WTC11 (cell line): Measurements from ENCODE around the gene STT3B. TPM values are rescaled to one million over a fixed set of nuclear protein-coding genes. Genes with fewer than 3 reads are reported as not detected.

ENCODE experiments used
- ATAC-seq: fragments of 200-7000 bp; cut with Tn5 transposase; 2 replicates; pipeline ENCODE4 v1.10.0; 2021; ENCODE audit warnings: mild to moderate bottlenecking, moderate library complexity
- CTCF ChIA-PET: fragments of 300-600 bp; sonication (Branson Sonifier 250); formaldehyde crosslinking; loops from one replicate; lab custom pipeline; 2021; ENCODE audit warnings: antibody characterized with exemption; lab: Charles Lee
- POLR2A ChIA-PET: fragments of 350-600 bp; sonication (Branson Sonifier 250); formaldehyde crosslinking; loops from one replicate; lab custom pipeline; 2021; ENCODE audit warnings: antibody characterized with exemption; lab: Charles Lee
- DNase-seq: peaks from one replicate; pipeline ENCODE4 v3.0.0; 2021; ENCODE audit warnings: low spot score
- H3K27ac Mint-ChIP-seq: 2 replicates; pipeline ENCODE4 v1.8.0; 2021; ENCODE audit warnings: mixed read lengths
- H3K27me3 Mint-ChIP-seq: 2 replicates; pipeline ENCODE4 v1.8.0; 2021; ENCODE audit warnings: low read depth, mild to moderate bottlenecking, moderate library complexity, mixed read lengths
- H3K36me3 Mint-ChIP-seq: 2 replicates; pipeline ENCODE4 v1.8.0; 2021; ENCODE audit warnings: mixed read lengths
- H3K4me1 Mint-ChIP-seq: 2 replicates; pipeline ENCODE4 v1.8.0; 2022; ENCODE audit warnings: mixed read lengths
- H3K4me3 Mint-ChIP-seq: 2 replicates; pipeline ENCODE4 v1.8.0; 2021; ENCODE audit warnings: mild to moderate bottlenecking, moderate library complexity, mixed read lengths
- H3K9me3 Mint-ChIP-seq: 2 replicates; pipeline ENCODE4 v1.8.0; 2021; ENCODE audit warnings: mixed read lengths
- ATF1 ChIP-seq: sonication (generic); formaldehyde crosslinking; IDR thresholded peaks from 2 replicates; pipeline ENCODE4 v1.8.1; 2023; ENCODE audit warnings: mild to moderate bottlenecking, moderate library complexity, missing genetic modification reagents
- FOXJ3 ChIP-seq: sonication (generic); formaldehyde crosslinking; IDR thresholded peaks from 2 replicates; pipeline ENCODE4 v1.9.0; 2021; ENCODE audit warnings: missing genetic modification reagents, mild to moderate bottlenecking, borderline replicate concordance
- FOXK1 ChIP-seq: sonication (generic); formaldehyde crosslinking; IDR thresholded peaks from 2 replicates; pipeline ENCODE4 v1.8.0; 2022; ENCODE audit warnings: mild to moderate bottlenecking, moderate library complexity, missing genetic modification reagents
- GRHL2 ChIP-seq: fragments of 250-450 bp; sonication (Bioruptor Pico); IDR thresholded peaks from 2 replicates; pipeline ENCODE4 v1.8.0; 2022; ENCODE audit warnings: mild to moderate bottlenecking, moderate library complexity; ENCODE audit not compliant: insufficient replicate concordance, severe bottlenecking
- RORB ChIP-seq: fragments of 250-450 bp; sonication (Bioruptor Pico); IDR thresholded peaks from 2 replicates; pipeline ENCODE4 v1.9.0; 2021; ENCODE audit warnings: mild to moderate bottlenecking
- SOX15 ChIP-seq: fragments of 250-450 bp; sonication (Bioruptor Pico); IDR thresholded peaks from 2 replicates; pipeline ENCODE4 v1.9.0; 2021; ENCODE audit warnings: mild to moderate bottlenecking
- TCF7 ChIP-seq: sonication (generic); formaldehyde crosslinking; IDR thresholded peaks from 2 replicates; pipeline ENCODE4 v1.8.0; 2022; ENCODE audit warnings: mild to moderate bottlenecking, low read depth, missing genetic modification reagents, moderate library complexity
- ZNF219 ChIP-seq: sonication (generic); formaldehyde crosslinking; IDR thresholded peaks from 2 replicates; pipeline ENCODE4 v1.8.0; 2023; ENCODE audit warnings: missing genetic modification reagents, mild to moderate bottlenecking, borderline replicate concordance
- ZNF423 ChIP-seq: fragments of 250-450 bp; sonication (Bioruptor Pico); IDR thresholded peaks from 2 replicates; pipeline ENCODE4 v2.1.2; 2022; ENCODE audit warnings: mild to moderate bottlenecking, moderate library complexity
- total RNA-seq: library from RNA; stranded (reverse); gene quantifications from 3 replicates; pipeline ENCODE4 v1.2.3, GENCODE V29; 2021
- TF ChIP-seq, protein P1 (sequence below): sonication (generic); formaldehyde crosslinking; IDR thresholded peaks from 2 replicates; pipeline ENCODE4 v1.8.1; 2023; ENCODE audit warnings: mild to moderate bottlenecking, moderate library complexity, missing genetic modification reagents
- TF ChIP-seq, protein P2 (sequence below): sonication (generic); formaldehyde crosslinking; IDR thresholded peaks from 2 replicates; pipeline ENCODE4 v1.8.0; 2022; ENCODE audit warnings: mild to moderate bottlenecking, missing genetic modification reagents
- TF ChIP-seq, protein P3 (sequence below): sonication (generic); formaldehyde crosslinking; IDR thresholded peaks from 2 replicates; pipeline ENCODE4 v1.8.1; 2022; ENCODE audit warnings: missing genetic modification reagents, borderline replicate concordance
- TF ChIP-seq, protein P4 (sequence below): sonication (generic); formaldehyde crosslinking; IDR thresholded peaks from 2 replicates; pipeline ENCODE4 v1.8.1; 2022; ENCODE audit warnings: mild to moderate bottlenecking, moderate library complexity, missing genetic modification reagents
- TF ChIP-seq, protein P5 (sequence below): fragments of 250-450 bp; sonication (Bioruptor Pico); IDR thresholded peaks from 2 replicates; pipeline ENCODE4 v1.8.0; 2021; ENCODE audit warnings: mild to moderate bottlenecking
- TF ChIP-seq, protein P6 (sequence below): sonication (generic); formaldehyde crosslinking; IDR thresholded peaks from 2 replicates; pipeline ENCODE4 v1.8.0; 2022; ENCODE audit warnings: mild to moderate bottlenecking, missing genetic modification reagents
- TF ChIP-seq, protein P7 (sequence below): fragments of 250-450 bp; sonication (Bioruptor Pico); conservative IDR thresholded peaks from 2 replicates; pipeline ENCODE4 v1.9.0; 2021; ENCODE audit warnings: mild to moderate bottlenecking
- TF ChIP-seq, protein P8 (sequence below): fragments of 250-450 bp; sonication (Bioruptor Pico); IDR thresholded peaks from 2 replicates; pipeline ENCODE4 v2.1.2; 2022; ENCODE audit warnings: mild to moderate bottlenecking, moderate library complexity

The STT3B gene
- total RNA-seq, 1 experiment from 2014 or later: 103 TPM

DNA sequence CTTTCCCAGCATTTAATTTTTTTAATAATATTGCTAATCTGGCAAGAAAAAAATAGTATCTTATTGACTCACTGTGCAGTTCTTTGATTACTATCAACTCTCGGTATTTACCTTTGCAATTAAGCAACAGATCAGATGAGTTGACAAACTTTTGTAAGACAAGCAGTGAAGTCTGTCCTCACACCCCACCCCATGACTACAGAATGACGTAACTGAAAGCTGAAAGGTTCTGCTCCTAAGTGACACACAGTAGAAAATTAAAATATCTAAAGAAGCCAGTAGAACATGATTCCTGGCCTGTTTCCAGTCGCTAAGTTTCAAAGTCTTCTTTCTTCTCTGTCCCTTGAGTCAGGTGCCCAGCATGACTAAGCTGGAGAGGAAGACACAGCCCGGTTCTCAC, 135.5 kb downstream of the STT3B start (continued):
- TF ChIP-seq, protein P1, sequence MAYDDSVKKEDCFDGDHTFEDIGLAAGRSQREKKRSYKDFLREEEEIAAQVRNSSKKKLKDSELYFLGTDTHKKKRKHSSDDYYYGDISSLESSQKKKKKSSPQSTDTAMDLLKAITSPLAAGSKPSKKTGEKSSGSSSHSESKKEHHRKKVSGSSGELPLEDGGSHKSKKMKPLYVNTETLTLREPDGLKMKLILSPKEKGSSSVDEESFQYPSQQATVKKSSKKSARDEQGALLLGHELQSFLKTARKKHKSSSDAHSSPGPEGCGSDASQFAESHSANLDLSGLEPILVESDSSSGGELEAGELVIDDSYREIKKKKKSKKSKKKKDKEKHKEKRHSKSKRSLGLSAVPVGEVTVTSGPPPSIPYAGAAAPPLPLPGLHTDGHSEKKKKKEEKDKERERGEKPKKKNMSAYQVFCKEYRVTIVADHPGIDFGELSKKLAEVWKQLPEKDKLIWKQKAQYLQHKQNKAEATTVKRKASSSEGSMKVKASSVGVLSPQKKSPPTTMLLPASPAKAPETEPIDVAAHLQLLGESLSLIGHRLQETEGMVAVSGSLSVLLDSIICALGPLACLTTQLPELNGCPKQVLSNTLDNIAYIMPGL (CRISPR knock-in tag): no peak
- TF ChIP-seq, protein P2, sequence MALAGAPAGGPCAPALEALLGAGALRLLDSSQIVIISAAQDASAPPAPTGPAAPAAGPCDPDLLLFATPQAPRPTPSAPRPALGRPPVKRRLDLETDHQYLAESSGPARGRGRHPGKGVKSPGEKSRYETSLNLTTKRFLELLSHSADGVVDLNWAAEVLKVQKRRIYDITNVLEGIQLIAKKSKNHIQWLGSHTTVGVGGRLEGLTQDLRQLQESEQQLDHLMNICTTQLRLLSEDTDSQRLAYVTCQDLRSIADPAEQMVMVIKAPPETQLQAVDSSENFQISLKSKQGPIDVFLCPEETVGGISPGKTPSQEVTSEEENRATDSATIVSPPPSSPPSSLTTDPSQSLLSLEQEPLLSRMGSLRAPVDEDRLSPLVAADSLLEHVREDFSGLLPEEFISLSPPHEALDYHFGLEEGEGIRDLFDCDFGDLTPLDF (CRISPR knock-in tag): no peak
- TF ChIP-seq, protein P3, sequence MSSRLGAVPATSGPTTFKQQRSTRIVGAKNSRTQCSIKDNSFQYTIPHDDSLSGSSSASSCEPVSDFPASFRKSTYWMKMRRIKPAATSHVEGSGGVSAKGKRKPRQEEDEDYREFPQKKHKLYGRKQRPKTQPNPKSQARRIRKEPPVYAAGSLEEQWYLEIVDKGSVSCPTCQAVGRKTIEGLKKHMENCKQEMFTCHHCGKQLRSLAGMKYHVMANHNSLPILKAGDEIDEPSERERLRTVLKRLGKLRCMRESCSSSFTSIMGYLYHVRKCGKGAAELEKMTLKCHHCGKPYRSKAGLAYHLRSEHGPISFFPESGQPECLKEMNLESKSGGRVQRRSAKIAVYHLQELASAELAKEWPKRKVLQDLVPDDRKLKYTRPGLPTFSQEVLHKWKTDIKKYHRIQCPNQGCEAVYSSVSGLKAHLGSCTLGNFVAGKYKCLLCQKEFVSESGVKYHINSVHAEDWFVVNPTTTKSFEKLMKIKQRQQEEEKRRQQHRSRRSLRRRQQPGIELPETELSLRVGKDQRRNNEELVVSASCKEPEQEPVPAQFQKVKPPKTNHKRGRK (CRISPR knock-in tag): no peak
- TF ChIP-seq, protein P4, sequence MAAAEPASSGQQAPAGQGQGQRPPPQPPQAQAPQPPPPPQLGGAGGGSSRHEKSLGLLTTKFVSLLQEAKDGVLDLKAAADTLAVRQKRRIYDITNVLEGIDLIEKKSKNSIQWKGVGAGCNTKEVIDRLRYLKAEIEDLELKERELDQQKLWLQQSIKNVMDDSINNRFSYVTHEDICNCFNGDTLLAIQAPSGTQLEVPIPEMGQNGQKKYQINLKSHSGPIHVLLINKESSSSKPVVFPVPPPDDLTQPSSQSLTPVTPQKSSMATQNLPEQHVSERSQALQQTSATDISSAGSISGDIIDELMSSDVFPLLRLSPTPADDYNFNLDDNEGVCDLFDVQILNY (CRISPR knock-in tag): no peak
- TF ChIP-seq FOXK1 (CRISPR knock-in tag) (no peak), SOX15 (CRISPR knock-in tag) (no peak), TCF7 (CRISPR knock-in tag) (no peak), ZNF423 (CRISPR knock-in tag) (no peak), RORB (CRISPR knock-in tag) (no peak)
- TF ChIP-seq, protein P5, sequence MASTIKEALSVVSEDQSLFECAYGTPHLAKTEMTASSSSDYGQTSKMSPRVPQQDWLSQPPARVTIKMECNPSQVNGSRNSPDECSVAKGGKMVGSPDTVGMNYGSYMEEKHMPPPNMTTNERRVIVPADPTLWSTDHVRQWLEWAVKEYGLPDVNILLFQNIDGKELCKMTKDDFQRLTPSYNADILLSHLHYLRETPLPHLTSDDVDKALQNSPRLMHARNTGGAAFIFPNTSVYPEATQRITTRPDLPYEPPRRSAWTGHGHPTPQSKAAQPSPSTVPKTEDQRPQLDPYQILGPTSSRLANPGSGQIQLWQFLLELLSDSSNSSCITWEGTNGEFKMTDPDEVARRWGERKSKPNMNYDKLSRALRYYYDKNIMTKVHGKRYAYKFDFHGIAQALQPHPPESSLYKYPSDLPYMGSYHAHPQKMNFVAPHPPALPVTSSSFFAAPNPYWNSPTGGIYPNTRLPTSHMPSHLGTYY (CRISPR knock-in tag): no peak
- TF ChIP-seq, protein P6, sequence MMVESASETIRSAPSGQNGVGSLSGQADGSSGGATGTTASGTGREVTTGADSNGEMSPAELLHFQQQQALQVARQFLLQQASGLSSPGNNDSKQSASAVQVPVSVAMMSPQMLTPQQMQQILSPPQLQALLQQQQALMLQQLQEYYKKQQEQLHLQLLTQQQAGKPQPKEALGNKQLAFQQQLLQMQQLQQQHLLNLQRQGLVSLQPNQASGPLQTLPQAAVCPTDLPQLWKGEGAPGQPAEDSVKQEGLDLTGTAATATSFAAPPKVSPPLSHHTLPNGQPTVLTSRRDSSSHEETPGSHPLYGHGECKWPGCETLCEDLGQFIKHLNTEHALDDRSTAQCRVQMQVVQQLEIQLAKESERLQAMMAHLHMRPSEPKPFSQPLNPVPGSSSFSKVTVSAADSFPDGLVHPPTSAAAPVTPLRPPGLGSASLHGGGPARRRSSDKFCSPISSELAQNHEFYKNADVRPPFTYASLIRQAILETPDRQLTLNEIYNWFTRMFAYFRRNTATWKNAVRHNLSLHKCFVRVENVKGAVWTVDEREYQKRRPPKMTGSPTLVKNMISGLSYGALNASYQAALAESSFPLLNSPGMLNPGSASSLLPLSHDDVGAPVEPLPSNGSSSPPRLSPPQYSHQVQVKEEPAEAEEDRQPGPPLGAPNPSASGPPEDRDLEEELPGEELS (CRISPR knock-in tag): no peak
- TF ChIP-seq, protein P7, sequence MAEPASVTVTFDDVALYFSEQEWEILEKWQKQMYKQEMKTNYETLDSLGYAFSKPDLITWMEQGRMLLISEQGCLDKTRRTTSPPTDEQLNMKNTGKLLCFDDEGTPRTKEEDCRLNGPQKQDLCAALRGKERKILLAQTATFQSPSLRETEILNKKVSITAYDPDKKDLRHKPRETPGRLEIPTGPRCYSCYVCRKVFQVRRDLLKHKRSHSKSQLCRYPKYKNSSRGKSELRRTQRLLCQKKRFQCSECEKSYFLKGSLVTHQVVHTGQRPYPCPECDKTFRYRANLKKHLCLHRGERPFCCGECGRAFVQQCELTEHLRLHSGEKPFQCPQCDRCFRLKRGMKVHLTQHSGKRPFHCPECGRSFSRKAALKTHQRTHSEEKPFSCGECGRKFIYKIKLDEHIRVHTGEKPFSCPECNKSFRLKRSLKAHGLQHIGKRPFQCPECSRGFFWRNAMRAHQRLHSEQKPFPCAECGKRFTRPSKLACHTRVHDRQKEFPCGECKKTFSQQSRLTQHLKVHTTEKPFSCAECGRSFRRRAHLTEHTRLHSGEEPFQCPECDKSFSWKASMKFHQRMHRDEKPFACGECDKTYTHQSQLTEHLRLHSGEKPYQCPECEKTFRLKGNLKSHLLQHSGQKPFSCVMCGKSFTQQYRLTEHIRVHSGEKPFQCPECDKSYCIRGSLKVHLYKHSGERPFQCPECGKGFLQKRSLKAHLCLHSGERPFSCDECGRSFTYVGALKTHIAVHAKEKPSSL (CRISPR knock-in tag): no peak

DNA sequence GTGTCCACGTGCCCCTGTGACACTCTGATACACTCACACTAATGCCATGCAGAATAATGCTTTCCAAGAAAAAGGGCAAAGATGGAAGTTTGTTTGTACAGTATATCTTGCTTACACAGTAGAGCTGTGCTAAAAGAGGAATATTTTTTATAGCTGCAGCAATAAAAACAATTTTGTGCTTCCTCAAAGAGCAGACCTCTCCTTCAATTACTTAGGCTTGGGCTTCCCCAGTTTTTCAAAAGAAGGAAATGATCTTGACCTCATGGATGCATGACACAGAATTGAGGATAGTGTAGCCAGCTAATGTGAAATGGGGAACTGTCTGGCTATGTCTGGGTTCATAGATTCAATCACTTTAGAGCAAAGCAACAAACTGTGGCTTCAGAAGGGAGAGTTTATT, 137.4 kb downstream of the STT3B start:
- POLR2A ChIA-PET: no interaction called here
- peaks cover 16% of the 10 kb centered on the region; the same call in 1 of the 2 replicates for H3K4me1 Mint-ChIP-seq
- peaks cover 31% of the 10 kb centered on the region for H3K36me3 Mint-ChIP-seq
- ATAC-seq: no peak
- CTCF ChIA-PET: no interaction called here
- TF ChIP-seq ATF1 (CRISPR knock-in tag): no peak
- TF ChIP-seq, protein P8, sequence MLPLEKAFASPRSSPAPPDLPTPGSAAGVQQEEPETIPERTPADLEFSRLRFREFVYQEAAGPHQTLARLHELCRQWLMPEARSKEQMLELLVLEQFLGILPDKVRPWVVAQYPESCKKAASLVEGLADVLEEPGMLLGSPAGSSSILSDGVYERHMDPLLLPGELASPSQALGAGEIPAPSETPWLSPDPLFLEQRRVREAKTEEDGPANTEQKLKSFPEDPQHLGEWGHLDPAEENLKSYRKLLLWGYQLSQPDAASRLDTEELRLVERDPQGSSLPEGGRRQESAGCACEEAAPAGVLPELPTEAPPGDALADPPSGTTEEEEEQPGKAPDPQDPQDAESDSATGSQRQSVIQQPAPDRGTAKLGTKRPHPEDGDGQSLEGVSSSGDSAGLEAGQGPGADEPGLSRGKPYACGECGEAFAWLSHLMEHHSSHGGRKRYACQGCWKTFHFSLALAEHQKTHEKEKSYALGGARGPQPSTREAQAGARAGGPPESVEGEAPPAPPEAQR (CRISPR knock-in tag): no peak
- TF ChIP-seq GRHL2 (CRISPR knock-in tag): no peak
- no peak for TF ChIP-seq FOXJ3 (CRISPR knock-in tag)
- TF ChIP-seq ZNF219 (CRISPR knock-in tag): no peak
- TF ChIP-seq, all 79 proteins: peak for 0
- no peak overlapping the region for H3K4me3 Mint-ChIP-seq
- no peak overlapping the region for H3K27ac Mint-ChIP-seq
- H3K27me3 Mint-ChIP-seq: no peaks in the 10 kb centered on the region
- DNase-seq: no peak
- H3K9me3 Mint-ChIP-seq: 0 out of 2 replicates have a peak, but pooled peaks cover 6% of the 10 kb centered on the region
